Neural progenitor cell (in vitro differentiated cells): ENCODE results near the gene FAM219A. TPM values are rescaled to one million over a fixed set of nuclear protein-coding genes. Genes with fewer than 3 reads are reported as not detected.

Experiments used
- DNase-seq: peaks from one replicate; pipeline ENCODE4 v3.0.0-alpha.2; 2016; ENCODE audit warnings: low spot score
- H2AFZ ChIP-seq: fragments of 200-600 bp; sonication (generic); replicated peaks from 2 replicates; pipeline ENCODE4 v1.6.1; 2016; ENCODE audit warnings: antibody characterized with exemption
- H3F3A ChIP-seq: fragments of 200-600 bp; sonication (generic); 2 replicates; pipeline ENCODE4 v1.6.1; 2016; ENCODE audit warnings: antibody characterized with exemption, low read depth
- H3K27ac ChIP-seq: fragments of 200-600 bp; sonication (generic); 2 replicates; pipeline ENCODE4 v1.5.1; 2016; ENCODE audit warnings: mild to moderate bottlenecking
- H3K27me3 ChIP-seq: fragments of 200-600 bp; sonication (generic); 2 replicates; pipeline ENCODE4 v1.6.1; 2016; ENCODE audit warnings: mild to moderate bottlenecking, moderate library complexity
- H3K36me3 ChIP-seq: fragments of 200-600 bp; sonication (generic); 2 replicates; pipeline ENCODE4 v1.5.1; 2016
- H3K4me1 ChIP-seq: fragments of 200-600 bp; sonication (generic); 2 replicates; pipeline ENCODE4 v1.6.1; 2016; ENCODE audit warnings: mixed run types
- H3K4me2 ChIP-seq: fragments of 200-600 bp; sonication (generic); 2 replicates; pipeline ENCODE4 v1.6.1; 2016
- H3K4me3 ChIP-seq: fragments of 200-600 bp; sonication (generic); 2 replicates; pipeline ENCODE4 v1.5.1; 2016
- H3K79me2 ChIP-seq: fragments of 200-600 bp; sonication (generic); 2 replicates; pipeline ENCODE4 v1.6.1; 2016; ENCODE audit warnings: low read depth
- H3K9ac ChIP-seq: fragments of 200-600 bp; sonication (generic); 2 replicates; pipeline ENCODE4 v1.6.1; 2016
- H3K9me3 ChIP-seq: fragments of 200-600 bp; sonication (generic); 2 replicates; pipeline ENCODE4 v1.5.1; 2016; ENCODE audit warnings: low read depth
- H4K20me1 ChIP-seq: fragments of 200-600 bp; sonication (generic); 2 replicates; pipeline ENCODE4 v1.6.1; 2016; ENCODE audit warnings: low read depth
- H3K27ac Mint-ChIP-seq: 3 replicates; pipeline ENCODE4 v1.8.0; 2021; ENCODE audit warnings: mixed read lengths
- H3K27me3 Mint-ChIP-seq: 2 replicates; pipeline ENCODE4 v1.8.0; 2022; ENCODE audit warnings: low read depth, mild to moderate bottlenecking, inconsistent platforms, moderate library complexity, mixed read lengths; ENCODE audit not compliant: insufficient read depth
- H3K36me3 Mint-ChIP-seq: 3 replicates; pipeline ENCODE4 v1.8.0; 2021; ENCODE audit warnings: mixed read lengths
- H3K4me1 Mint-ChIP-seq: 3 replicates; pipeline ENCODE4 v1.8.0; 2021; ENCODE audit warnings: mixed read lengths
- H3K4me3 Mint-ChIP-seq: 3 replicates; pipeline ENCODE4 v1.8.0; 2021; ENCODE audit warnings: mild to moderate bottlenecking, moderate library complexity, mixed read lengths
- H3K9me3 Mint-ChIP-seq: 3 replicates; pipeline ENCODE4 v1.8.0; 2020; ENCODE audit warnings: mixed read lengths
- EZH2 ChIP-seq: fragments of 200-600 bp; sonication (generic); IDR thresholded peaks from 2 replicates; pipeline ENCODE4 v1.6.1; 2017; ENCODE audit warnings: antibody characterized with exemption, mild to moderate bottlenecking, moderate library complexity
- EZH2phosphoT487 ChIP-seq: fragments of 200-600 bp; sonication (generic); IDR thresholded peaks from 2 replicates; pipeline ENCODE4 v1.6.1; 2017; ENCODE audit warnings: antibody characterized with exemption
- total RNA-seq: library from RNA; depleted of rRNA; stranded (reverse); fragments of >200 nt; gene quantifications from 2 replicates; pipeline ENCODE4 v1.2.3, GENCODE V29; 2015; ENCODE audit warnings: low replicate concordance
- TF ChIP-seq, protein P1 (sequence below): fragments of 200-600 bp; sonication (generic); IDR thresholded peaks from 2 replicates; pipeline ENCODE4 v1.5.1; 2017; ENCODE audit warnings: antibody characterized with exemption, mild to moderate bottlenecking

Gene FAM219A
- total RNA-seq, 1 donor from 2014 or later, result 4.2 TPM

DNA sequence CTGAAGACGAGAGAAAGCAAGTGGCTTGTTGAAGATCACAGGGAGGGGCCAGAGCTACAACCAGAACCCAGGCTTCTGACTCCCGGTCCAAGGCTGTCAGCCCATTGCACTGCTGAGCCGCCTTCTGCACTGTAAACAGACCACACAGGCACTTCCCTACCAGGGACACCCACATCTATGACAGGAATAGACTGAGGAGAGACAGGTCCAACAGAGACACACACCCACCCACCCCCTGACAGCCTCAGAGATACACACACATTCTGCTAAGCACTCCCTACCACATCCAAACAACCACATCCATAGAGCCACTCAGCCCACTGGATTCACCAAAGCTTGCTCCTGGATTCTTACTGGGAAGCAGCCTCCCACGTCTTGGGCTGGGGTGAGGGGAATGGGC is 58.6 kb downstream of the FAM219A start:
- H2AFZ ChIP-seq, result no peak overlapping the region

DNA sequence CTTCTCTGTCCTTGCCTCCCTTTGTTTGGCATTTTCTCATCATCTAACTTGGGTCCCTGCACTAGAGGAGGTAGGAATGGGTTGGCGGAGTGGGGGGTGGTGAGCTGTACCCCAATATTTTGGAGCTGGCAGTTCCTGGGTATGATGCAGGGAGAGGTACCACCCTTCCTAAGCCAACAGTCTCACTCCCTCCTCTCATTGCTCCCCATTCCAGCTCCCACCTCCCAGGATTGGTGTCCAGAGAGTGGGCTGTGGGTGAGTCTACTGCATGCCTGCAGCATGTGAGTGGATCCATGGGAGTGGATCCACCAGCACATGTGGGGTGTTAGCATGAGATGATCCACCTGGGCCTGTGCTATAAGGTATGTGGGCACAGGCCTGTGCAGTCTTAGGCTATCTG is 59.5 kb downstream of the FAM219A start:
- no peaks in the 10 kb centered on the region for H3K9me3 Mint-ChIP-seq
- H3K79me2 ChIP-seq, result no peaks in the 10 kb centered on the region
- no peak overlapping the region for H2AFZ ChIP-seq
- H3K4me3 Mint-ChIP-seq, result no peak overlapping the region
- no peak for DNase-seq
- no peaks in the 10 kb centered on the region for H3K4me1 ChIP-seq
- peaks cover 5% of the 10 kb centered on the region for H3K36me3 Mint-ChIP-seq
- no peak overlapping the region for H3K4me2 ChIP-seq
- H3K9me3 ChIP-seq, result no peaks in the 10 kb centered on the region
- H3K9ac ChIP-seq, result no peak overlapping the region
- no peak overlapping the region for H3K27ac ChIP-seq
- H4K20me1 ChIP-seq, result no peaks in the 10 kb centered on the region
- no peaks in the 10 kb centered on the region for H3K36me3 ChIP-seq
- H3K4me3 ChIP-seq, result no peak overlapping the region
- TF ChIP-seq EZH2 (no peak), EZH2phosphoT487 (no peak)
- TF ChIP-seq, protein P1, sequence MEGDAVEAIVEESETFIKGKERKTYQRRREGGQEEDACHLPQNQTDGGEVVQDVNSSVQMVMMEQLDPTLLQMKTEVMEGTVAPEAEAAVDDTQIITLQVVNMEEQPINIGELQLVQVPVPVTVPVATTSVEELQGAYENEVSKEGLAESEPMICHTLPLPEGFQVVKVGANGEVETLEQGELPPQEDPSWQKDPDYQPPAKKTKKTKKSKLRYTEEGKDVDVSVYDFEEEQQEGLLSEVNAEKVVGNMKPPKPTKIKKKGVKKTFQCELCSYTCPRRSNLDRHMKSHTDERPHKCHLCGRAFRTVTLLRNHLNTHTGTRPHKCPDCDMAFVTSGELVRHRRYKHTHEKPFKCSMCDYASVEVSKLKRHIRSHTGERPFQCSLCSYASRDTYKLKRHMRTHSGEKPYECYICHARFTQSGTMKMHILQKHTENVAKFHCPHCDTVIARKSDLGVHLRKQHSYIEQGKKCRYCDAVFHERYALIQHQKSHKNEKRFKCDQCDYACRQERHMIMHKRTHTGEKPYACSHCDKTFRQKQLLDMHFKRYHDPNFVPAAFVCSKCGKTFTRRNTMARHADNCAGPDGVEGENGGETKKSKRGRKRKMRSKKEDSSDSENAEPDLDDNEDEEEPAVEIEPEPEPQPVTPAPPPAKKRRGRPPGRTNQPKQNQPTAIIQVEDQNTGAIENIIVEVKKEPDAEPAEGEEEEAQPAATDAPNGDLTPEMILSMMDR, result no peak
- H3K27ac Mint-ChIP-seq, result no peak overlapping the region
- H3K27me3 Mint-ChIP-seq, result no peaks in the 10 kb centered on the region
- H3F3A ChIP-seq, result no peaks in the 10 kb centered on the region
- H3K4me1 Mint-ChIP-seq, result no peaks in the 10 kb centered on the region
- H3K27me3 ChIP-seq, result no peaks in the 10 kb centered on the region

More for the DNA sequence above, 58.6 kb downstream of the FAM219A start:
- no peaks in the 10 kb centered on the region for H3K79me2 ChIP-seq
- H3K9me3 ChIP-seq, result no peaks in the 10 kb centered on the region
- H3K9ac ChIP-seq, result no peak overlapping the region
- Mint-ChIP-seq H3K4me1 (no peaks in the 10 kb centered on the region), H3K9me3 (no peaks in the 10 kb centered on the region), H3K27ac (no peak overlapping the region), H3K27me3 (no peaks in the 10 kb centered on the region), H3K36me3 (peaks cover 5% of the 10 kb centered on the region), H3K4me3 (no peak overlapping the region)
- H3K4me1 ChIP-seq, result no peaks in the 10 kb centered on the region
- H4K20me1 ChIP-seq, result peaks cover 2% of the 10 kb centered on the region
- H3K4me2 ChIP-seq, result no peak overlapping the region
- DNase-seq, result no peak
- TF ChIP-seq, protein P1, result no peak
- no peak for TF ChIP-seq EZH2phosphoT487
- no peak for TF ChIP-seq EZH2
- H3K27ac ChIP-seq, result no peak overlapping the region
- H3F3A ChIP-seq, result no peaks in the 10 kb centered on the region
- no peaks in the 10 kb centered on the region for H3K27me3 ChIP-seq
- no peak overlapping the region for H3K4me3 ChIP-seq
- no peaks in the 10 kb centered on the region for H3K36me3 ChIP-seq

DNA sequence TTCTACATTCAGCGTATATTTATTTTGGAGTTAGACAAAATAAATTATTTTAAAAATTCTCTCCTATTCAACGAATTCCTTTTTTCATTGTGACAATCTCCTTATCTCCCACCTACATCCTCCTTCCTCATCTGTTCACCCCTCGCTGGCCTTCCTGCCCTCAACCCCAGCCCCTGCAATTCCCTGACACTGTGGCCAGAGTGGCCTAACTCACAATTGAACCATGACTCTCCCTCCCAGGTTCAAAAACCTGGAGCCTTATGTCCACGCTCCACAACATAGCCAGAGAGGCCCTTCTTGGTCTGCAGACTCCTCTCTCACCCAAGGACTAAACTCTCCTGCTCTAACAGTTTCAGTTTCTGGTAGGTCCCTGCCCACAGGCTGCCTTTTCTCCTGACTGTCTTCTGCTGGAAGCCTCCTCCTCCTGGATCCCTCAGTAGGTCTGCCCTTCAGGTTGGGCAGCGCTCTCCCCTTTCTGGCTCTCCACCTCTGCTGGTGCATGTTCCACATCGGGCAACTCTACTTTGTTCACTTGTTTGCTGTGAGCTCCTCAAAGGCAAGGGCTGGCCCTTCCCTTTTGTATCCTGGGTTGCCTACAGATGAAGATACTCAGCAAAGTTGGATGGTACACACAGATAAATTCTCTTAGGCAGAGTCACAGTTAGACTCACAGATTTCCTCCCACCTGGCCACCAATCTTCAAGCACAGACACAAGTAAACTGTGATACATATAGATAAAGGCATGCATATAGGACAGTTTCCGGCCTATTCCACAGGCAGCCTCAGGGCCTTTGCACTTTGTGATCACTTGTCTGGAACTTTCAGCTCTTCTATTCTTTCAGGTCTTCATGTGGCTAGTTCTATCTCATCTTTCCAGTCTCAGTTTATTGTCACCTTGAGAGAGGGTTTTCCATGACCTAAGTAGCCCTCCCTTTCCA is 61.8 kb downstream of the FAM219A start:
- Mint-ChIP-seq H3K36me3 (peaks cover 4% of the 10 kb centered on the region), H3K4me1 (no peaks in the 10 kb centered on the region), H3K27ac (no peak overlapping the region), H3K4me3 (no peak overlapping the region), H3K9me3 (no peaks in the 10 kb centered on the region), H3K27me3 (no peaks in the 10 kb centered on the region)
- DNase-seq, result no peak
- Histone ChIP-seq H3K36me3 (no peaks in the 10 kb centered on the region), H3K9me3 (no peaks in the 10 kb centered on the region), H3K27me3 (peaks cover 22% of the 10 kb centered on the region), H3K79me2 (no peaks in the 10 kb centered on the region), H3F3A (no peaks in the 10 kb centered on the region), H3K4me1 (no peaks in the 10 kb centered on the region), H3K4me3 (no peak overlapping the region), H2AFZ (no peak overlapping the region), H3K9ac (no peak overlapping the region), H4K20me1 (no peaks in the 10 kb centered on the region), H3K27ac (no peak overlapping the region), H3K4me2 (no peak overlapping the region)
- no peak for TF ChIP-seq EZH2
- TF ChIP-seq EZH2phosphoT487, result no peak
- TF ChIP-seq, protein P1, result no peak
